ENCODE measurements around the gene ISM1. TPM values are rescaled to one million over a fixed set of nuclear protein-coding genes. Genes with fewer than 3 reads are reported as not detected.

Gene ISM1
- polyA plus RNA-seq, 3 donors, result not detected

DNA sequence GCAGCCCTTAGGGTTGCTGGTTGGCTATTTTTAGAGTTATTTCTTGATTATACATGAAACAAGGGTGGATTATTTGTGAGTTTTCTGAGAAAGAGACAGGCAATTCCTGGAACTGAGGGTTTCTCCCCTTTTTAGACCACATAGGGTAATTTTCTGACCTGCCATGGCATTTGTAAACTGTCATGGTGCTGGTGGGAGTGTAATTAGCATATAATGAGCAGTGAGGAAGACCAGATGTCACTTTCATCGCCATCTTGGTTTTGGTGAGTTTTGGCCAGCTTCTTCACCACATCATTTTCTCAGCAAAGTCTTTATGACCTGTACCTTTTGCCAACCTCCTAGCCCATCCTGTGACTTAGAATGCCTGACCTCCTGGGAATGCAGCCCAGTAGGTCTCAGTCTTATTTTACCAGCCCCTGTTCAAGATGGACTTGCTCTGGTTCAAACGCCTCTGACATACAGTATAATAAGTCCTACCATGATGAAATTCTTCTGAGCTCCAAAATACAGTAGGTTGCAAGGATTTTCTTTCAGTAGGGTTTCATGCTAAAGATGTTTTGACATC lies 117.1 kb downstream of the ISM1 start:
- Histone ChIP-seq H3K36me3 (replicated peaks in 1 of 2; ENCODE audit: control insufficient read depth in 1 of 2, insufficient read depth in 2 of 2, low read length in 2 of 2) (no peaks in the 10 kb centered on the region), H3K9ac (ENCODE audit: insufficient read depth, low read length, poor library complexity, severe bottlenecking) (no peak overlapping the region), H3K4me1 (ENCODE audit: control insufficient read depth in 1 of 2, insufficient read depth in 2 of 2, low read length in 2 of 2) (no peaks in the 10 kb centered on the region), H4K20me1 (ENCODE audit: insufficient read depth, low read length) (no peaks in the 10 kb centered on the region), H3K9me3 (replicated peaks in 1 of 2; ENCODE audit: control insufficient read depth in 1 of 2, insufficient read depth in 1 of 2, low read length in 2 of 2) (peaks cover 0 to 6% of the 10 kb centered on the region in 2 donors), H3K27ac (ENCODE audit: low read depth in 1 of 2, low read length in 2 of 2) (no peak overlapping the region), H3K79me2 (ENCODE audit: insufficient read depth, low read length) (no peaks in the 10 kb centered on the region), H3K4me2 (replicated peaks; ENCODE audit: extremely low read depth, low read length, poor library complexity, severe bottlenecking) (no peak overlapping the region), H3K27me3 (ENCODE audit: control insufficient read depth in 2 of 2, insufficient read depth in 2 of 2, low read length in 2 of 2) (no peaks in the 10 kb centered on the region), H3K4me3 (replicated peaks in 1 of 3; ENCODE audit: low read depth in 2 of 3, low read length in 3 of 3) (no peak overlapping the region), H2AFZ (ENCODE audit: insufficient read depth, low read depth, low read length, poor library complexity, severe bottlenecking) (no peak overlapping the region)
- Mint-ChIP-seq H3K4me1 (no peaks in the 10 kb centered on the region), H3K27ac (no peak overlapping the region), H3K27me3 (ENCODE audit: low read depth in 3 of 3) (peaks cover 0 to 3% (median 2%) of the 10 kb centered on the region in 3 donors), H3K4me3 (no peak overlapping the region), H3K9me3 (peaks cover 0 to 8% (median 7%) of the 10 kb centered on the region in 7 donors), H3K36me3 (no peaks in the 10 kb centered on the region)
- intact Hi-C loops (cut with micrococcal nuclease), result no loop called here
- no peak for DNase-seq
- TF ChIP-seq, protein P1, sequence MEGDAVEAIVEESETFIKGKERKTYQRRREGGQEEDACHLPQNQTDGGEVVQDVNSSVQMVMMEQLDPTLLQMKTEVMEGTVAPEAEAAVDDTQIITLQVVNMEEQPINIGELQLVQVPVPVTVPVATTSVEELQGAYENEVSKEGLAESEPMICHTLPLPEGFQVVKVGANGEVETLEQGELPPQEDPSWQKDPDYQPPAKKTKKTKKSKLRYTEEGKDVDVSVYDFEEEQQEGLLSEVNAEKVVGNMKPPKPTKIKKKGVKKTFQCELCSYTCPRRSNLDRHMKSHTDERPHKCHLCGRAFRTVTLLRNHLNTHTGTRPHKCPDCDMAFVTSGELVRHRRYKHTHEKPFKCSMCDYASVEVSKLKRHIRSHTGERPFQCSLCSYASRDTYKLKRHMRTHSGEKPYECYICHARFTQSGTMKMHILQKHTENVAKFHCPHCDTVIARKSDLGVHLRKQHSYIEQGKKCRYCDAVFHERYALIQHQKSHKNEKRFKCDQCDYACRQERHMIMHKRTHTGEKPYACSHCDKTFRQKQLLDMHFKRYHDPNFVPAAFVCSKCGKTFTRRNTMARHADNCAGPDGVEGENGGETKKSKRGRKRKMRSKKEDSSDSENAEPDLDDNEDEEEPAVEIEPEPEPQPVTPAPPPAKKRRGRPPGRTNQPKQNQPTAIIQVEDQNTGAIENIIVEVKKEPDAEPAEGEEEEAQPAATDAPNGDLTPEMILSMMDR (IDR thresholded peaks at IDR 0.05), result no peak
- WGBS (ENCODE audit: insufficient coverage), result no CpG with 5 or more reads among the region's 2 CpGs

GRCh38 chr20:13338999-13339411 lies 117.9 kb downstream of the ISM1 start:
- TF ChIP-seq, protein P1 (IDR thresholded peaks at IDR 0.05), result no peak
- no peak overlapping the region for H3K27ac ChIP-seq (ENCODE audit: low read depth in 1 of 2, low read length in 2 of 2)
- intact Hi-C loops (cut with micrococcal nuclease), result no loop called here
- H3K4me2 ChIP-seq (replicated peaks; ENCODE audit: extremely low read depth, low read length, poor library complexity, severe bottlenecking), result no peak overlapping the region
- Mint-ChIP-seq H3K9me3 (peaks cover 0 to 15% (median 7%) of the 10 kb centered on the region in 7 donors), H3K36me3 (no peaks in the 10 kb centered on the region), H3K27ac (no peak overlapping the region), H3K27me3 (ENCODE audit: low read depth in 3 of 3) (peaks cover 0 to 5% (median 2%) of the 10 kb centered on the region in 3 donors), H3K4me3 (no peak overlapping the region), H3K4me1 (no peaks in the 10 kb centered on the region)
- H3K9ac ChIP-seq (ENCODE audit: insufficient read depth, low read length, poor library complexity, severe bottlenecking), result no peak overlapping the region
- no peaks in the 10 kb centered on the region for H3K27me3 ChIP-seq (ENCODE audit: control insufficient read depth in 2 of 2, insufficient read depth in 2 of 2, low read length in 2 of 2)
- no peaks in the 10 kb centered on the region for H3K4me1 ChIP-seq (ENCODE audit: control insufficient read depth in 1 of 2, insufficient read depth in 2 of 2, low read length in 2 of 2)
- peaks cover 0 to 6% of the 10 kb centered on the region in 2 donors for H3K9me3 ChIP-seq (replicated peaks in 1 of 2; ENCODE audit: control insufficient read depth in 1 of 2, insufficient read depth in 1 of 2, low read length in 2 of 2)
- DNase-seq, result no peak
- no peak overlapping the region for H2AFZ ChIP-seq (ENCODE audit: insufficient read depth, low read depth, low read length, poor library complexity, severe bottlenecking)
- H3K4me3 ChIP-seq (replicated peaks in 1 of 3; ENCODE audit: low read depth in 2 of 3, low read length in 3 of 3), result no peak overlapping the region
- no peaks in the 10 kb centered on the region for H3K79me2 ChIP-seq (ENCODE audit: insufficient read depth, low read length)
- H4K20me1 ChIP-seq (ENCODE audit: insufficient read depth, low read length), result no peaks in the 10 kb centered on the region
- no peaks in the 10 kb centered on the region for H3K36me3 ChIP-seq (replicated peaks in 1 of 2; ENCODE audit: control insufficient read depth in 1 of 2, insufficient read depth in 2 of 2, low read length in 2 of 2)
- 87% methylated on average over 2 of the region's 3 CpGs for WGBS (ENCODE audit: insufficient coverage)
